ENCODE results near the gene SRCAP.

The SRCAP gene

DNA sequence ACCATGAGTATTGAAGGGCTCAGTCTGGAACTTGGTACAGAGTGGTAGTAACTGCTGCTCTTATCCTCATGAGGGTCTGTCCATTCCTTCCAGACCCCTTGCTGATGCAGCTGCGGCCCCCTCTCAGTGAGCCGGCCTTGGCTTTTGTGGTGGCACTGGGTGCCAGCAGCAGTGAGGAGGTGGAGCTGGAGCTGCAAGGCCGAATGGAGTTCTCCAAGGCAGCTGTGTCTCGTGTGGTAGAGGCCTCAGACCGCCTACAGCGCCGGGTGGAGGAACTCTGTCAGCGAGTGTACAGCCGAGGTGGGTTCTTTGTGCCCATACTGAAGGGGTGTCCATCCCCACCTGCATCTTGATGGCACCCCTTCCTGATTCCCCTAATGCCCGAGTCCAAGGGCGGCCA is 65.1 kb downstream of the SRCAP start:
- no peak overlapping the region for H3K27ac ChIP-seq (ENCODE audit: insufficient read depth, low read depth, low read length, poor library complexity, severe bottlenecking)
- H3K4me1 ChIP-seq (ENCODE audit: control insufficient read depth, insufficient read depth, low read length) = peaks cover 9% of the 10 kb centered on the region
- no peak overlapping the region for H3K4me3 ChIP-seq (ENCODE audit: insufficient read depth, low read depth, low read length)
- no peaks in the 10 kb centered on the region for H3K27me3 ChIP-seq (ENCODE audit: control insufficient read depth, insufficient read depth, low read length, poor library complexity, severe bottlenecking)
- H3K9me3 ChIP-seq (ENCODE audit: control insufficient read depth, low read length) = no peaks in the 10 kb centered on the region
- WGBS, 2 experiments = 94 to 95% methylated on average over 11 of the region's 11 CpGs
- peaks cover 53% of the 10 kb centered on the region for H3K36me3 ChIP-seq (ENCODE audit: control insufficient read depth, insufficient read depth, low read length)

DNA sequence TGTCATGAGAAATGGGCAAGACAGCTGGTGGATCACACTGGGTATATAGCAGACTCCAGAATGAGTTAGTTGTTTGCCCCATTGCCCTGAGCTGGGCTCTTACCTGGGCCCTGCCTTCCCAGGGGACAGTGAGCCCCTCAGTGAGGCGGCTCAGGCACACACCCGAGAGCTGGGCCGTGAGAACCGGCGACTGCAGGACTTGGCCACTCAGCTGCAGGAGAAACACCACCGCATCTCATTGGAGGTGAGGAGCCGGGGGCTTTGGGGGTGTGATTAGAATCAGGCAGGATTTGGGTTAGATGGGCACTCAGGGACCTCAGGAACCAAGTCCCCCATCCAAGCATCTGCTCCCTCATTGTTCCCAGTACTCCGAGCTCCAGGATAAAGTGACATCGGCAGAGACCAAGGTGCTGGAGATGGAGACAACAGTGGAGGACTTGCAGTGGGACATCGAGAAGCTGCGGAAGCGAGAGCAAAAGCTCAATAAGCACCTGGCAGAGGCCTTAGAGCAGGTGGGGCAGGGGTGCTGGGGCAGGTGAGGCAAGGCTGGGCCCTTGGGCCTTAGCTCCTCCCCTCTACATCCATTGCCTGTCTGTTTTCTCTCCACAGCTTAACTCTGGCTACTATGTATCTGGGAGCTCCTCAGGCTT is 66.0 kb downstream of the SRCAP start:
- 94 to 95% methylated on average over 12 of the region's 12 CpGs for WGBS, 2 experiments
- Histone ChIP-seq H3K4me3 (ENCODE audit: insufficient read depth, low read depth, low read length) (no peak overlapping the region), H3K27ac (ENCODE audit: insufficient read depth, low read depth, low read length, poor library complexity, severe bottlenecking) (no peak overlapping the region), H3K9me3 (ENCODE audit: control insufficient read depth, low read length) (no peaks in the 10 kb centered on the region), H3K36me3 (ENCODE audit: control insufficient read depth, insufficient read depth, low read length) (peaks cover 61% of the 10 kb centered on the region), H3K4me1 (ENCODE audit: control insufficient read depth, insufficient read depth, low read length) (peaks cover 9% of the 10 kb centered on the region), H3K27me3 (ENCODE audit: control insufficient read depth, insufficient read depth, low read length, poor library complexity, severe bottlenecking) (no peaks in the 10 kb centered on the region)

DNA sequence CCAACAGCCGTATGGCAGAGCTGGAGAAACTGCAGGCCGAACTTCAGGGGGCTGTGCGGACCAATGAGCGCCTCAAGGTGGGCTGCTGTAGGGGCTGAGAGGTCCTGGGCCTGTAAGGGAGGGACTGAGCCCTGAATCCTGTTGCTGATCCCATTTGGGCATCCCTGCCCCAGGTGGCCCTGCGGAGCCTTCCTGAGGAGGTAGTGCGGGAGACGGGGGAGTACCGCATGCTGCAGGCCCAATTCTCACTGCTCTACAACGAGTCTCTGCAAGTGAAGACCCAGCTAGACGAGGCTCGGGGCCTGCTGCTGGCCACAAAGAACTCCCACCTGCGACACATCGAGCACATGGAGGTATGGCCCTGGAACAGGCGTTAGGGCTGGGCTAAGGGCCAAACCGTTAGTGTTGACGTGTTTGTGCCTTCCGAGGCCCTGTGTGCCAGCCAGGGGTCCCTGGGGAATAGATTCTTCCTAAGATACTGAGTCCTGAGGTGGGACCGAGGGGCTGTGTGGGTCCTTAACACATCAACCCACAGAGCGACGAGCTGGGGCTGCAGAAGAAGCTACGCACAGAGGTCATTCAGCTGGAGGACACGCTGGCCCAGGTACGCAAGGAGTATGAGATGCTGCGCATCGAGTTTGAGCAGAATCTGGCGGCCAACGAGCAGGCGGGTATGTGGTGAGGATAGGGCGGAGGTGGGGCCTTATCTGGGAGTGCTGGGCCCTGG is 67.4 kb downstream of the SRCAP start:
- Histone ChIP-seq H3K27me3 (ENCODE audit: control insufficient read depth, insufficient read depth, low read length, poor library complexity, severe bottlenecking) (no peaks in the 10 kb centered on the region), H3K27ac (ENCODE audit: insufficient read depth, low read depth, low read length, poor library complexity, severe bottlenecking) (no peak overlapping the region), H3K36me3 (ENCODE audit: control insufficient read depth, insufficient read depth, low read length) (peaks cover 66% of the 10 kb centered on the region), H3K9me3 (ENCODE audit: control insufficient read depth, low read length) (no peaks in the 10 kb centered on the region), H3K4me3 (ENCODE audit: insufficient read depth, low read depth, low read length) (no peak overlapping the region), H3K4me1 (ENCODE audit: control insufficient read depth, insufficient read depth, low read length) (peaks cover 9% of the 10 kb centered on the region)
- 96 to 97% methylated on average over 29 of the region's 29 CpGs for WGBS, 2 experiments

DNA sequence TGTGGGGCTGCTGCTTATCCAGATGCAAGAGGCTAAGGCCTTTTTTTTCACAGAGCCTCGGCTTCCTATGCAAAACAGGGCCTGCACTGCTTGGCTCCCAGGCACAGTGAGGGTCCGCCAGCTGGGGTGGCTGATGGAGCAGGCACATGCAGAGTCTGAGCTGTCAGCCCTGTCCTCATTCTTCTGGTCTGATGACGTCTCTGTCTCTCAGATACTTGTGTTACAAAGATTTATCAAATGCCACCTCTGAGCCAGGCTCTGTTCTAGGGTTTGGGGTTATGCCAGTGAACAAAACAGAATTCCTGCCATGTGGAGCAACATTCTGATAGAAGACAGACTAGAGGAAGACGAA is 67.9 kb downstream of the SRCAP start:
- Histone ChIP-seq H3K9me3 (ENCODE audit: control insufficient read depth, low read length) (no peaks in the 10 kb centered on the region), H3K4me1 (ENCODE audit: control insufficient read depth, insufficient read depth, low read length) (peaks cover 9% of the 10 kb centered on the region), H3K4me3 (ENCODE audit: insufficient read depth, low read depth, low read length) (no peak overlapping the region), H3K27me3 (ENCODE audit: control insufficient read depth, insufficient read depth, low read length, poor library complexity, severe bottlenecking) (no peaks in the 10 kb centered on the region), H3K36me3 (ENCODE audit: control insufficient read depth, insufficient read depth, low read length) (peaks cover 70% of the 10 kb centered on the region), H3K27ac (ENCODE audit: insufficient read depth, low read depth, low read length, poor library complexity, severe bottlenecking) (no peak overlapping the region)
- 94 to 96% methylated on average over 4 of the region's 4 CpGs for WGBS, 2 experiments

DNA sequence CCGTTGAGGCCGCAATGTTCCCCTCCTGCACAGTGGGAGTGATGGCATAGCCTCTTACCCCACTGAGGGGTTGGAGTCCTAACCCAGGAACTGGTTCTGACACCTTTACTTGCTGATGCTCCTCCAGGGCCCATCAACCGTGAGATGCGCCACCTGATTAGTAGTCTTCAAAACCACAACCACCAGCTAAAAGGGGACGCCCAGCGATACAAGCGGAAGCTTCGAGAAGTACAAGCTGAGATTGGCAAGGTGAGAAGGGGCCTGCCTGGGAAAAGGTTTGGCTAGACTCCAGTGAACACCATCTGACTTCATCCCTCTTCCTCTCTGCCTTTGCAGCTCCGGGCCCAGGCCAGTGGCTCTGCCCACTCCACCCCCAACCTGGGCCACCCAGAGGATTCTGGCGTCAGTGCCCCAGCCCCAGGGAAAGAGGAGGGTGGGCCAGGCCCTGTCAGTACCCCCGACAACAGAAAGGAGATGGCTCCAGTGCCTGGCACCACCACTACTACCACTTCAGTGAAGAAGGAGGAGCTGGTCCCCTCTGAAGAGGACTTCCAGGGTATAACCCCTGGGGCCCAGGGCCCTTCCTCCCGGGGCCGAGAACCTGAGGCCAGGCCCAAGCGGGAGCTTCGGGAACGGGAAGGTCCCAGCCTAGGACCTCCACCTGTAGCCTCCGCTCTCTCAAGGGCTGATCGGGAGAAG is 68.9 kb downstream of the SRCAP start:
- no peak overlapping the region for H3K4me3 ChIP-seq (ENCODE audit: insufficient read depth, low read depth, low read length)
- no peaks in the 10 kb centered on the region for H3K9me3 ChIP-seq (ENCODE audit: control insufficient read depth, low read length)
- WGBS, 2 experiments = 97 to 98% methylated on average over 18 of the region's 18 CpGs
- no peak overlapping the region for H3K27ac ChIP-seq (ENCODE audit: insufficient read depth, low read depth, low read length, poor library complexity, severe bottlenecking)
- no peaks in the 10 kb centered on the region for H3K27me3 ChIP-seq (ENCODE audit: control insufficient read depth, insufficient read depth, low read length, poor library complexity, severe bottlenecking)
- peaks cover 7% of the 10 kb centered on the region for H3K4me1 ChIP-seq (ENCODE audit: control insufficient read depth, insufficient read depth, low read length)
- H3K36me3 ChIP-seq (ENCODE audit: control insufficient read depth, insufficient read depth, low read length) = peaks cover 75% of the 10 kb centered on the region

DNA sequence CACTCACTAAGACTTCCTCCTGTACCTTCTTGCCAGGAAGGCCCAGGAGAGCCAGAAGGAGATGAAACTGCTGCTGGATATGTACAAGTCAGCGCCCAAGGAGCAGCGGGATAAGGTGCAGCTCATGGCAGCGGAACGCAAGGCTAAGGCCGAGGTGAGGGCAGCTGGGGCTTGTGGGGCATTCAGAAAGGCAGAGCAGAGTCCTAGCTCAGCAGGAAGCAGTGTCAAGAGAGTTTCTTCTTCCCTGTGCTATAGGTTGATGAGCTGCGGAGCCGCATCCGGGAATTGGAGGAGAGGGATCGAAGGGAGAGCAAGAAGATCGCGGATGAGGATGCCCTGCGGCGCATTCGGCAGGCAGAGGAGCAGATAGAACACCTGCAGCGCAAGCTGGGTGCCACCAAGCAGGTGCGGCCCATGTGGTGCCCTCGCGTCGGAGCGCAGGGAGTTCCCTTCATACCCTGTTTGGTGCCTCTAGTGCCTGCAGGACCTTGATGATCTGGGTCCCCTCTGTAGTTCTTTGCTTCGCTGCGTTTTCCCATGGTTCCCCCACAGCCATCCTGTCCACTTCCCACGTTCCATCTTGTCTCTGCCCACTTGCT is 69.7 kb downstream of the SRCAP start:
- 95 to 97% methylated on average over 23 of the region's 23 CpGs for WGBS, 2 experiments

DNA sequence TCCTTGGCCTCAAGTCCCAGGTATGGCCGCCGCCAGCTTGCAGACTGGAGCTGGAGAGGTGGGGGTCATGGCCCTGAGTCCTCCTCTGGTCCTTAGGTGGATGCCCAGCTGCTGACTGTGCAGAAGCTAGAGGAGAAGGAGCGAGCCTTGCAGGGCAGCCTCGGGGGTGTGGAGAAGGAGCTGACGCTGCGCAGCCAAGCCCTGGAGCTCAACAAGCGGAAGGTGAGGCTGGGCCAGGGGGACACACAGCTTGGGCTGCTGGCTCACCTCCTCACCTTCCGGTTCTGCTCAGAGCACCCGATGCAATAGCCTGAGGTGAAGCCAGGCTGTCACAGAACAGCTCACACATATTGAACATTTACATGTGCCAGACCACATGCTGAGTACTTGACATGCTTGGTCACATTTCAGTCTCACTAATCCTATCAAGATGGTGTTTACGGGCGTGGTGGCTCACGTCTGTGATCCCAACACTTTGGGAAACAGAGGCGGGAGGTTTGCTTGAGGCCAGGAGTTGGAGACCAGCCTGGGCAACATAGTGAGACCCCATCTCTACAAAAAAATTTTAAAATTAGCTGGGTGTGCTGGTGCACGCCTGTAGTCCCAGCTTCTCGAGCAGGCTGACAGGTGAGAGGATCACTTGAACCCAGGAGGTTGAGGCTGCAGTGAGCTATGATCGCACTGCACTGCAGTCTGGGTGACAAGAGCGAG is 70.6 kb downstream of the SRCAP start:
- H3K36me3 ChIP-seq (ENCODE audit: control insufficient read depth, insufficient read depth, low read length) = peaks cover 72% of the 10 kb centered on the region
- no peak overlapping the region for H3K4me3 ChIP-seq (ENCODE audit: insufficient read depth, low read depth, low read length)
- H3K9me3 ChIP-seq (ENCODE audit: control insufficient read depth, low read length) = no peaks in the 10 kb centered on the region
- no peak overlapping the region for H3K27ac ChIP-seq (ENCODE audit: insufficient read depth, low read depth, low read length, poor library complexity, severe bottlenecking)
- 96 to 97% methylated on average over 17 of the region's 17 CpGs for WGBS, 2 experiments
- no peaks in the 10 kb centered on the region for H3K4me1 ChIP-seq (ENCODE audit: control insufficient read depth, insufficient read depth, low read length)
- H3K27me3 ChIP-seq (ENCODE audit: control insufficient read depth, insufficient read depth, low read length, poor library complexity, severe bottlenecking) = no peaks in the 10 kb centered on the region

More for the DNA sequence above, 69.7 kb downstream of the SRCAP start:
- no peak overlapping the region for H3K27ac ChIP-seq (ENCODE audit: insufficient read depth, low read depth, low read length, poor library complexity, severe bottlenecking)
- no peaks in the 10 kb centered on the region for H3K4me1 ChIP-seq (ENCODE audit: control insufficient read depth, insufficient read depth, low read length)
- no peak overlapping the region for H3K4me3 ChIP-seq (ENCODE audit: insufficient read depth, low read depth, low read length)
- no peaks in the 10 kb centered on the region for H3K27me3 ChIP-seq (ENCODE audit: control insufficient read depth, insufficient read depth, low read length, poor library complexity, severe bottlenecking)
- H3K36me3 ChIP-seq (ENCODE audit: control insufficient read depth, insufficient read depth, low read length) = peaks cover 76% of the 10 kb centered on the region
- no peaks in the 10 kb centered on the region for H3K9me3 ChIP-seq (ENCODE audit: control insufficient read depth, low read length)

DNA sequence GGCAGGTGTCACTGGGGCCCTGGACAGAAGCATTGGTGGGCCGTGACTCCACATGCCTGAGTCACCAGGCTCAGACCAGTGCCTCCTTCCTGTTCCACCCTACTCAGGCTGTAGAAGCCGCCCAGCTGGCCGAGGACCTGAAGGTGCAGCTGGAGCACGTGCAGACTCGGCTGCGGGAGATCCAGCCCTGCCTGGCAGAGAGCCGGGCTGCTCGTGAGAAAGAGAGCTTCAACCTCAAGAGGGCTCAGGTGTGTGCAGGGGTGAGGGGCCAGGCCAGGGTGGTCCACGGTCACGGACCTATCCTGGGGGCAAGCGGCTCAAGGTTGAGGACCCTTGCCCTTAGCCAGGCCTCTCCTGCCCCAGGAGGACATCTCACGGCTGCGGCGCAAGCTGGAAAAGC is 72.8 kb downstream of the SRCAP start:
- H3K9me3 ChIP-seq (ENCODE audit: control insufficient read depth, low read length) = no peaks in the 10 kb centered on the region
- WGBS, 2 experiments = 94 to 98% methylated on average over 14 of the region's 14 CpGs
- no peaks in the 10 kb centered on the region for H3K4me1 ChIP-seq (ENCODE audit: control insufficient read depth, insufficient read depth, low read length)
- H3K36me3 ChIP-seq (ENCODE audit: control insufficient read depth, insufficient read depth, low read length) = peaks cover 50% of the 10 kb centered on the region
- H3K27ac ChIP-seq (ENCODE audit: insufficient read depth, low read depth, low read length, poor library complexity, severe bottlenecking) = no peak overlapping the region
- H3K4me3 ChIP-seq (ENCODE audit: insufficient read depth, low read depth, low read length) = no peak overlapping the region
- H3K27me3 ChIP-seq (ENCODE audit: control insufficient read depth, insufficient read depth, low read length, poor library complexity, severe bottlenecking) = no peaks in the 10 kb centered on the region

DNA sequence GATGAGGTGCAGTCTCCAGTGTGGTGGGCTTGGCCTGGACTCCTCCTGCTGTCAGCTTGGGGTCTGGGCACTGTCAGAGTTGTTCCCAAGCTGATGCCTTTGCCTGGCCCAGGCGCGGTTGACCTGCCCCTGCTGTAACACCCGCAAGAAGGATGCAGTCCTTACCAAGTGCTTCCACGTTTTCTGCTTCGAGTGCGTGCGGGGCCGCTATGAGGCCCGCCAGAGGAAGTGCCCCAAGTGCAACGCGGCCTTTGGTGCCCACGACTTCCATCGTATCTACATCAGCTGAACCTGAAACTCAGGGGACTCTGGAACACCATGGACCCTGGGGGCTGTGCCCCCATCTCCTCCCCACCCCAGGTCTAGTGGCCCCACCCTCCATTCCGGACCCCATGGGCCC is 74.9 kb downstream of the SRCAP start:
- Histone ChIP-seq H3K4me3 (ENCODE audit: insufficient read depth, low read depth, low read length) (no peak overlapping the region), H3K27me3 (ENCODE audit: control insufficient read depth, insufficient read depth, low read length, poor library complexity, severe bottlenecking) (no peaks in the 10 kb centered on the region), H3K4me1 (ENCODE audit: control insufficient read depth, insufficient read depth, low read length) (peaks cover 5% of the 10 kb centered on the region), H3K27ac (ENCODE audit: insufficient read depth, low read depth, low read length, poor library complexity, severe bottlenecking) (no peak overlapping the region), H3K9me3 (ENCODE audit: control insufficient read depth, low read length) (no peaks in the 10 kb centered on the region), H3K36me3 (ENCODE audit: control insufficient read depth, insufficient read depth, low read length) (peaks cover 30% of the 10 kb centered on the region)
- WGBS, 2 experiments = 94 to 95% methylated on average over 14 of the region's 14 CpGs

All from ectodermal cell (in vitro differentiated cells).